OCI-LY3 (cell line): ENCODE data around the gene IL3.

ENCODE experiments used
- CTCF ChIP-seq: fragments of 200-600, 300-600 bp; sonication (generic); IDR thresholded peaks from 2 replicates; pipeline ENCODE4 v1.5.1; 2014; ENCODE audit warnings: antibody characterized with exemption, low read length, low read depth
- EZH2phosphoT487 ChIP-seq: fragments of 200-600 bp; shearing (Covaris generic); IDR thresholded peaks from 2 replicates; pipeline ENCODE4 v1.6.1; 2018; ENCODE audit warnings: antibody characterized with exemption, mixed run types, low read depth

GRCh38 chr5:132102101-132102701 is 41.7 kb downstream of the IL3 start:
- TF ChIP-seq CTCF (no peak), EZH2phosphoT487 (no peak)
